SK-N-SH (cell line): ENCODE data around the gene MCC. TPM values are rescaled to one million over a fixed set of nuclear protein-coding genes. Genes with fewer than 3 reads are reported as not detected.

ENCODE experiments used
- CTCF ChIA-PET: fragments of 300-600, 350-600 bp; formaldehyde crosslinking; extraction: SDS; loops from one replicate; lab custom pipeline; 2021; lab: Yijun Ruan, JAX
- POLR2A ChIA-PET: fragments of 350-600 bp; sonication (Branson Sonifier 250); formaldehyde crosslinking; extraction: SDS; loops from one replicate; lab custom pipeline; 2020; ENCODE audit warnings: antibody characterized with exemption, inconsistent platforms; lab: Yijun Ruan, JAX
- DNase-seq: peaks from one replicate; pipeline ENCODE4 v3.0.0; 2012
- H2AFZ ChIP-seq: fragments of 200-600 bp; sonication (generic); 2 replicates; pipeline ENCODE4 v1.8.1; 2016; ENCODE audit warnings: antibody characterized with exemption, mild to moderate bottlenecking, low read depth
- H3F3A ChIP-seq: fragments of 200-600 bp; sonication (generic); replicated peaks from 2 replicates; pipeline ENCODE3; 2016; ENCODE audit warnings: antibody characterized with exemption, mild to moderate bottlenecking; ENCODE audit not compliant: insufficient read depth
- H3K27ac ChIP-seq, 2 experiments: fragments of 200-500 bp in 1 of 2; fragments of 200-600 bp in 1 of 2; sonication (Bioruptor generic) in 1 of 2; sonication (generic), shearing (Covaris generic) in 1 of 2; 2 replicates each; pipeline versions ENCODE4 v1.5.1 to v1.6.1; 2014 to 2016; ENCODE audit warnings: low read depth in 2 of 2, inconsistent platforms in 1 of 2, low read length in 1 of 2, mild to moderate bottlenecking in 1 of 2, mixed read lengths in 1 of 2
- H3K27me3 ChIP-seq: fragments of 200-600 bp; sonication (generic), shearing (Covaris generic); 2 replicates; pipeline ENCODE4 v1.6.1; 2016; ENCODE audit warnings: mixed run types; ENCODE audit not compliant: insufficient read depth
- H3K36me3 ChIP-seq, 2 experiments: fragments of 200-500 bp in 1 of 2; fragments of 200-600 bp in 1 of 2; sonication (Bioruptor generic) in 1 of 2; sonication (generic) in 1 of 2; replicated peaks in 1 of 2; 2 replicates each; pipeline versions ENCODE3 to v1.5.1; 2014 to 2016; ENCODE audit warnings: low read length in 1 of 2, mild to moderate bottlenecking in 1 of 2; ENCODE audit not compliant: insufficient read depth in 2 of 2, control insufficient read depth in 1 of 2
- H3K4me1 ChIP-seq, 2 experiments: fragments of 200-500 bp in 1 of 2; fragments of 200-600 bp in 1 of 2; sonication (Bioruptor generic) in 1 of 2; sonication (generic), shearing (Covaris generic) in 1 of 2; 2 replicates each; pipeline versions ENCODE4 v1.5.1 to v1.6.1; 2014 to 2016; ENCODE audit warnings: low read depth in 1 of 2, low read length in 1 of 2, mixed run types in 1 of 2; ENCODE audit not compliant: insufficient read depth in 2 of 2, control insufficient read depth in 1 of 2
- H3K4me2 ChIP-seq: fragments of 200-600 bp; sonication (generic), shearing (Covaris generic); 2 replicates; pipeline ENCODE4 v1.6.1; 2017; ENCODE audit warnings: mixed run types
- H3K4me3 ChIP-seq, 2 experiments: fragments of 200-500 bp in 1 of 2; fragments of 200-600 bp in 1 of 2; sonication (Bioruptor generic) in 1 of 2; sonication (generic), shearing (Covaris generic) in 1 of 2; 2 replicates each; pipeline versions ENCODE4 v1.5.1 to v1.8.1; 2014 to 2016; ENCODE audit warnings: low read depth in 2 of 2, inconsistent platforms in 1 of 2, low read length in 1 of 2, mild to moderate bottlenecking in 1 of 2, mixed read lengths in 1 of 2, moderate library complexity in 1 of 2
- H3K79me2 ChIP-seq: fragments of 200-600 bp; sonication (generic); 2 replicates; pipeline ENCODE4 v1.8.1; 2017; ENCODE audit warnings: mild to moderate bottlenecking; ENCODE audit not compliant: insufficient read depth
- H3K9ac ChIP-seq: fragments of 200-600 bp; sonication (generic); 2 replicates; pipeline ENCODE4 v1.6.1; 2017; ENCODE audit warnings: mixed run types
- H3K9me2 ChIP-seq: fragments of 200-600 bp; sonication (generic); 2 replicates; pipeline ENCODE4 v1.6.1; 2017; ENCODE audit warnings: mixed run types
- H3K9me3 ChIP-seq: fragments of 200-600 bp; sonication (generic); 2 replicates; pipeline ENCODE4 v1.6.1; 2017; ENCODE audit warnings: mixed run types, mild to moderate bottlenecking, moderate library complexity
- H4K20me1 ChIP-seq: fragments of 200-600 bp; sonication (generic); 2 replicates; pipeline ENCODE4 v1.6.1; 2017; ENCODE audit warnings: mild to moderate bottlenecking, mixed run types; ENCODE audit not compliant: insufficient read depth
- CHD2 ChIP-seq: fragments of 150-350 bp; IDR thresholded peaks from 2 replicates; pipeline ENCODE4 v1.6.1; 2018; ENCODE audit warnings: low read length; ENCODE audit not compliant: partially characterized antibody
- ELF1 ChIP-seq: IDR thresholded peaks from 2 replicates; pipeline ENCODE4 v1.4.0; 2012
- EP300 ChIP-seq, 2 experiments: IDR thresholded peaks; 2 replicates each; pipeline versions ENCODE4 v1.4.0 to v1.6.1; 2012; ENCODE audit warnings: borderline replicate concordance in 1 of 2, low read depth in 1 of 2, low read length in 1 of 2
- FOXJ3 ChIP-seq: sonication (generic); formaldehyde crosslinking; IDR thresholded peaks from 2 replicates; pipeline ENCODE4 v1.5.1; 2020; ENCODE audit warnings: mild to moderate bottlenecking, missing genetic modification reagents
- FOXM1 ChIP-seq: IDR thresholded peaks from 2 replicates; pipeline ENCODE4 v1.4.0; 2012; ENCODE audit warnings: low read depth, mild to moderate bottlenecking
- MEF2A ChIP-seq: IDR thresholded peaks from 2 replicates; pipeline ENCODE4 v1.4.0; 2012; ENCODE audit warnings: low read depth, borderline replicate concordance
- MXI1 ChIP-seq: IDR thresholded peaks from 2 replicates; pipeline ENCODE4 v1.6.1; 2012; ENCODE audit warnings: mild to moderate bottlenecking, low read depth, low read length, improper control_type of control experiment
- NRF1 ChIP-seq: IDR thresholded peaks from 2 replicates; pipeline ENCODE4 v1.6.1; 2012; ENCODE audit warnings: low read depth, mild to moderate bottlenecking, low read length
- POLR2AphosphoS5 ChIP-seq: IDR thresholded peaks from 2 replicates; pipeline ENCODE4 v1.6.1; 2012; ENCODE audit warnings: low read depth, low read length
- RCOR1 ChIP-seq: fragments of 150-350 bp; IDR thresholded peaks from 2 replicates; pipeline ENCODE4 v1.6.1; 2017; ENCODE audit warnings: antibody characterized with exemption, low read length
- REST ChIP-seq: IDR thresholded peaks from 2 replicates; pipeline ENCODE4 v1.6.1; 2012; ENCODE audit warnings: mild to moderate bottlenecking, low read depth, low read length, moderate library complexity
- RFX5 ChIP-seq: IDR thresholded peaks from 2 replicates; pipeline ENCODE4 v1.6.1; 2012; ENCODE audit warnings: mild to moderate bottlenecking, improper control_type of control experiment, low read length
- SIN3A ChIP-seq: IDR thresholded peaks from 2 replicates; pipeline ENCODE4 v1.6.1; 2012; ENCODE audit warnings: low read depth, mild to moderate bottlenecking, low read length, moderate library complexity, borderline replicate concordance
- SMC3 ChIP-seq: IDR thresholded peaks from 2 replicates; pipeline ENCODE4 v1.6.1; 2012; ENCODE audit warnings: low read depth, low read length, improper control_type of control experiment
- TAF1 ChIP-seq: IDR thresholded peaks from 2 replicates; pipeline ENCODE4 v1.6.1; 2012; ENCODE audit warnings: low read depth, mild to moderate bottlenecking, low read length, moderate library complexity, borderline replicate concordance
- TEAD4 ChIP-seq: IDR thresholded peaks from 2 replicates; pipeline ENCODE4 v1.4.0; 2012; ENCODE audit warnings: mild to moderate bottlenecking, borderline replicate concordance; ENCODE audit not compliant: insufficient read depth
- WGBS: methylation state at CpG from one replicate; pipeline ENCODE4 v1.1.6; 2017; ENCODE audit warnings: low lambda C conversion rate; 5-methylcytosine and 5-hydroxymethylcytosine counted together
- polyA plus RNA-seq, 3 experiments: library from polyadenylated mRNA; depleted of rRNA; stranded (reverse); fragments of >200 nt; gene quantifications; 2 replicates each; pipeline ENCODE4 v1.2.3, GENCODE V29; 2012
- TF ChIP-seq, protein P1 (sequence below): IDR thresholded peaks from 2 replicates; pipeline ENCODE4 v1.4.0; 2012; ENCODE audit warnings: low read depth
- TF ChIP-seq, protein P2 (sequence below): fragments of 150-350 bp; IDR thresholded peaks from 2 replicates; pipeline ENCODE4 v1.6.1; 2017; ENCODE audit warnings: antibody characterized with exemption, low read length, low read depth, borderline replicate concordance

MCC gene
- polyA plus RNA-seq, 1 of the 3 experiments (the other 2 are of a cell fraction) = 3.6 TPM

DNA sequence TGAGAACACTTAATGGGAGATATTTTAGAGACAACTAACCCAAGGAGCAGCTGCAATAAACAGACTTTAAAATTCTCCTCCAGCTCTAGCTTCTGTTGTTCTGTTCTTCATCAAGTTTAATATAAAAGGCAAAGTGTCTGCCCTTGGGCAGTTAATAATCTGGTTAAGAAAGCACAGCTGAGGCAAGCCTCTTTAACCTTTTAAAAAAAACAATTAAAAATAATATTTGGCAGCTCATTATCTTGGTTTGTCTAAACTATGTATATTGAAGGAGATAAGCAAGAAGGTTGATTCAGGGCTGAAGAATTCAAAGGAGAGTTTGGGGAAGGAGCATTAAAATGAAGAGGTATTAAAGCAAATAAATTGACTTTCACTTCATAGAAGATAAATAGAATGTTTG lies 128.8 kb downstream of the MCC start:
- no peaks in the 10 kb centered on the region for H3K27me3 ChIP-seq
- H3K9me2 ChIP-seq = no peaks in the 10 kb centered on the region
- ChIA-PET CTCF (interaction anchor here (0.6 kb wide), 1 partner anchor 323 kb away, joined by 3 read pairs; no protein-coding TSS in a partner anchor), POLR2A (no interaction called here)
- H4K20me1 ChIP-seq = no peaks in the 10 kb centered on the region
- no peaks in the 10 kb centered on the region for H3F3A ChIP-seq
- peaks cover 0 to 14% of the 10 kb centered on the region in 2 experiments; a peak in 2 of 4 replicates for H3K4me1 ChIP-seq
- no peaks in the 10 kb centered on the region for H3K36me3 ChIP-seq
- H3K9me3 ChIP-seq = no peaks in the 10 kb centered on the region
- H3K79me2 ChIP-seq = no peaks in the 10 kb centered on the region
- no peak overlapping the region for H3K9ac ChIP-seq
- no peak overlapping the region for H2AFZ ChIP-seq
- H3K27ac ChIP-seq = peak overlapping the region in 1 of 2 experiments; percentile 60; a peak in 1 of 4 replicates
- DNase-seq = no peak
- H3K4me3 ChIP-seq = no peak overlapping the region
- H3K4me2 ChIP-seq = no peak overlapping the region
- TF ChIP-seq EP300 (IDR thresholded peaks at IDR 0.05; ENCODE audit: borderline replicate concordance in 1 of 2, low read depth in 1 of 2, low read length in 1 of 2) = peak in 1 of 2 experiments; percentile 54; a peak in 1 of 4 replicates
- peak; percentile 28 for TF ChIP-seq CHD2
- no peak for TF ChIP-seq MEF2A
- TF ChIP-seq, all 33 proteins: peak for 2

DNA sequence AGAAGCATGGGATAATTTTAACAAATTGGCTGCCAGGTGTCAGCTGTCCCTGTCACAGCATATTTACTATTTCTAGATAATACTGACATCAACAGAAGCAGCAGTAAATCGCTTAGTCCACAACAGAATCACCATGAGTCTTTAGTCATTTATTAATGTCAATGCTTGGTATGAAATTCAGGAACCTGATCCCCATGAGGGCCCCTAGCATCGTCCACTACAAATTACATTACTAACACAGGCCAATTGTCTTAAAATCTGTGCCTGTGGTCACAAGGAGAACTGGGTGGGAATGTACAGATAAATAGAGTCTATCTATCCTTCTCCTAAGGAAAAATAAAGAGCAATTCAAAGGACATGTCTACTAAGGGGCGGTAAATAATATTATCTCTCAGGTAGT lies 129.6 kb downstream of the MCC start:
- Histone ChIP-seq H3K4me2 (no peak overlapping the region), H3K4me3 (no peak overlapping the region), H3K9me2 (no peaks in the 10 kb centered on the region), H3K79me2 (no peaks in the 10 kb centered on the region), H3K27ac (peak overlapping the region in 1 of 2 experiments; percentile 60; a peak in 2 of 4 replicates), H3K27me3 (no peaks in the 10 kb centered on the region), H3K4me1 (peaks cover 0 to 17% of the 10 kb centered on the region in 2 experiments; a peak in 2 of 4 replicates), H4K20me1 (no peaks in the 10 kb centered on the region), H3K36me3 (no peaks in the 10 kb centered on the region), H3K9me3 (no peaks in the 10 kb centered on the region), H2AFZ (no peak overlapping the region), H3K9ac (no peak overlapping the region), H3F3A (no peaks in the 10 kb centered on the region)
- POLR2A ChIA-PET = no interaction called here
- DNase-seq = no peak
- WGBS = 48% methylated on average over 3 of the region's 3 CpGs
- no peak for TF ChIP-seq REST
- no peak for TF ChIP-seq RCOR1
- no peak for TF ChIP-seq POLR2AphosphoS5
- no peak for TF ChIP-seq FOXJ3 (CRISPR knock-in tag)
- no peak for TF ChIP-seq MXI1
- no peak for TF ChIP-seq SMC3
- TF ChIP-seq TEAD4 = no peak
- TF ChIP-seq ELF1 = no peak
- TF ChIP-seq, protein P1, sequence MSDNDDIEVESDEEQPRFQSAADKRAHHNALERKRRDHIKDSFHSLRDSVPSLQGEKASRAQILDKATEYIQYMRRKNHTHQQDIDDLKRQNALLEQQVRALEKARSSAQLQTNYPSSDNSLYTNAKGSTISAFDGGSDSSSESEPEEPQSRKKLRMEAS = no peak
- TF ChIP-seq RFX5 = no peak
- no peak for TF ChIP-seq CHD2
- no peak for TF ChIP-seq MEF2A
- TF ChIP-seq FOXM1 = no peak
- no peak for TF ChIP-seq NRF1
- no peak for TF ChIP-seq SIN3A
- TF ChIP-seq TAF1 = no peak
- TF ChIP-seq, protein P2, sequence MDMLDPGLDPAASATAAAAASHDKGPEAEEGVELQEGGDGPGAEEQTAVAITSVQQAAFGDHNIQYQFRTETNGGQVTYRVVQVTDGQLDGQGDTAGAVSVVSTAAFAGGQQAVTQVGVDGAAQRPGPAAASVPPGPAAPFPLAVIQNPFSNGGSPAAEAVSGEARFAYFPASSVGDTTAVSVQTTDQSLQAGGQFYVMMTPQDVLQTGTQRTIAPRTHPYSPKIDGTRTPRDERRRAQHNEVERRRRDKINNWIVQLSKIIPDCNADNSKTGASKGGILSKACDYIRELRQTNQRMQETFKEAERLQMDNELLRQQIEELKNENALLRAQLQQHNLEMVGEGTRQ = no peak
- CTCF ChIA-PET = interaction anchor here (0.6 to 1.0 kb wide), 2 partner anchors 13 to 322 kb away, joined by 3 read pairs; no protein-coding TSS in a partner anchor
